K562 (cell line): ENCODE measurements around the gene CYP51A1. TPM values are rescaled to one million over a fixed set of nuclear protein-coding genes. Genes with fewer than 3 reads are reported as not detected.

Source experiments
- ATF3 ChIP-seq, 2 experiments: fragments of 450-650 bp in 1 of 2; sonication (generic) in 1 of 2; formaldehyde crosslinking in 1 of 2; IDR thresholded peaks in 1 of 2; conservative IDR thresholded peaks in 1 of 2; 2 replicates each; pipeline versions ENCODE4 v1.6.1 to v1.8.1; 2016 to 2023; ENCODE audit warnings: mild to moderate bottlenecking in 2 of 2, moderate library complexity in 2 of 2, inconsistent platforms in 1 of 2, missing genetic modification reagents in 1 of 2
- BCLAF1 ChIP-seq, 2 experiments: fragments of 450-650 bp in 1 of 2; IDR thresholded peaks; 2 replicates each; pipeline ENCODE4 v1.6.1; 2011 to 2017; ENCODE audit warnings: low read depth in 2 of 2, antibody characterized with exemption in 1 of 2, borderline replicate concordance in 1 of 2, low read length in 1 of 2, mild to moderate bottlenecking in 1 of 2, mixed read lengths in 1 of 2; ENCODE audit not compliant: control insufficient read depth in 1 of 2
- ERF ChIP-seq: fragments of 450-650 bp; formaldehyde crosslinking; IDR thresholded peaks from 2 replicates; pipeline ENCODE4 v1.4.0; 2020; ENCODE audit warnings: mild to moderate bottlenecking, mixed read lengths
- FOXA3 ChIP-seq, 2 experiments: fragments of 450-650 bp in 1 of 2; sonication (generic) in 1 of 2; formaldehyde crosslinking; IDR thresholded peaks in 1 of 2; conservative IDR thresholded peaks in 1 of 2; 2 replicates each; pipeline versions ENCODE4 v1.4.0 to v1.8.0; 2020 to 2022; ENCODE audit warnings: mild to moderate bottlenecking in 2 of 2, missing genetic modification reagents in 1 of 2
- HDAC1 ChIP-seq, 2 experiments: fragments of 450-650 bp; IDR thresholded peaks; 2 replicates each; pipeline ENCODE4 v1.6.1; 2016 to 2017; ENCODE audit warnings: inconsistent platforms in 1 of 2, mild to moderate bottlenecking in 1 of 2, moderate library complexity in 1 of 2
- RCOR1 ChIP-seq, 2 experiments: IDR thresholded peaks; 2 replicates each; pipeline ENCODE4 v1.6.1; 2012; ENCODE audit warnings: low read depth in 2 of 2, low read length in 2 of 2, borderline replicate concordance in 1 of 2, improper control_type of control experiment in 1 of 2
- SMAD2 ChIP-seq: fragments of 150-350 bp; IDR thresholded peaks from 2 replicates; pipeline ENCODE4 v1.6.1; 2014; ENCODE audit warnings: low read depth, mild to moderate bottlenecking, low read length
- U2AF2 ChIP-seq: fragments of 200-400 bp; formaldehyde crosslinking; optimal IDR thresholded peaks from 2 replicates; pipeline ENCODE3; 2017; ENCODE audit warnings: low read depth, mild to moderate bottlenecking, low read length
- UBTF ChIP-seq, 2 experiments: IDR thresholded peaks; 2 replicates each; pipeline ENCODE4 v1.6.1; 2012; ENCODE audit warnings: improper control_type of control experiment in 2 of 2, low read depth in 2 of 2, low read length in 2 of 2, borderline replicate concordance in 1 of 2
- ZBTB11 ChIP-seq, 3 experiments: fragments of 200-800 bp in 1 of 3; fragments of 250-450 bp in 1 of 3; fragments of 450-650 bp in 1 of 3; sonication (Bioruptor Pico) in 1 of 3; sonication (Bioruptor generic) in 1 of 3; formaldehyde crosslinking in 1 of 3; IDR thresholded peaks; 2 replicates each; pipeline versions ENCODE4 v1.6.1 to v1.8.0; 2016 to 2022; ENCODE audit warnings: mild to moderate bottlenecking in 2 of 3, missing genetic modification characterization in 2 of 3, missing compliant biosample characterization in 1 of 3, moderate library complexity in 1 of 3
- ZFP30 ChIP-seq: fragments of 250-450 bp; sonication (Bioruptor Pico); IDR thresholded peaks from 2 replicates; pipeline ENCODE4 v1.8.0; 2022; ENCODE audit warnings: moderate library complexity, mild to moderate bottlenecking, inconsistent platforms, borderline replicate concordance
- ZNF24 ChIP-seq: fragments of 450-650 bp; IDR thresholded peaks from 2 replicates; pipeline ENCODE4 v1.6.1; 2016
- ZNF324 ChIP-seq: fragments of 250-450 bp; sonication (Bioruptor Pico); IDR thresholded peaks from 2 replicates; pipeline ENCODE4 v1.4.0; 2020; ENCODE audit warnings: mild to moderate bottlenecking
- ZNF512 ChIP-seq: IDR thresholded peaks from 2 replicates; pipeline ENCODE4 v1.6.1; 2016; ENCODE audit warnings: missing genetic modification characterization, missing compliant biosample characterization
- polyA plus RNA-seq, 8 experiments: library from polyadenylated mRNA; depleted of rRNA in 4 of 8; stranded (reverse) in 5 of 8; unstranded in 3 of 8; fragments of >200 nt; fragmentation: Nextera tagmentation in 2 of 8; fragmentation: Illumina TruSeq in 1 of 8; extraction: Ambion mirVana in 2 of 8; extraction: Trizol in 1 of 8; gene quantifications; 2 replicates each; pipeline versions ENCODE4 v1.2.1 to v1.2.3, GENCODE V29; 2011 to 2014; ENCODE audit warnings: inconsistent platforms in 1 of 8, missing spikeins in 1 of 8
- total RNA-seq, 7 experiments: library from RNA; depleted of rRNA in 6 of 7; stranded (reverse); fragments of >200 nt in 6 of 7; fragmentation: Illumina TruSeq in 2 of 7; extraction: Trizol in 2 of 7; gene quantifications; 2 replicates each; pipeline versions ENCODE4 v1.2.1 to v1.2.3, GENCODE V29; 2011 to 2021; ENCODE audit warnings: low replicate concordance in 1 of 7

CYP51A1 gene
- total and polyA plus RNA-seq, 9 of the 15 experiments (the other 6 are each of a cell fraction or from before 2014, with no cell fraction given) = 35.4 to 151 (median 80.3) TPM

GRCh38 chr7:92161271-92161670 is 27.0 kb upstream of the CYP51A1 start (continued):
- TF ChIP-seq ZNF512 = no peak
- no peak for TF ChIP-seq FOXA3 (CRISPR knock-in tag; conservative IDR thresholded peaks at IDR 0.05 in 1 of 2, IDR thresholded peaks at IDR 0.05 in 1 of 2)
- TF ChIP-seq ZBTB11 (CRISPR knock-in tag; IDR thresholded peaks at IDR 0.05) = 0 out of 6 replicates have a peak, but pooled peaks of 1 of the 3 experiments have one; percentile 49
- peak; percentile 25; the same call in 1 of the 2 replicates for TF ChIP-seq ATF3 (IDR thresholded peaks at IDR 0.05)
- TF ChIP-seq ATF3 (CRISPR knock-in tag; conservative IDR thresholded peaks at IDR 0.05) = no peak
- TF ChIP-seq ZNF324 (CRISPR knock-in tag) = no peak
- no peak for TF ChIP-seq ERF
- TF ChIP-seq RCOR1 (IDR thresholded peaks at IDR 0.05; ENCODE audit: borderline replicate concordance in 1 of 2, low read depth in 2 of 2, low read length in 2 of 2) = peak; percentile 84 to 99
- no peak for TF ChIP-seq BCLAF1 (IDR thresholded peaks at IDR 0.05; ENCODE audit: borderline replicate concordance in 1 of 2, control insufficient read depth in 1 of 2, low read depth in 2 of 2, low read length in 1 of 2)
- TF ChIP-seq ZFP30 (CRISPR knock-in tag) = no peak
- TF ChIP-seq HDAC1 (IDR thresholded peaks at IDR 0.05) = peak in 1 of 2 experiments; percentile 88; a peak in 2 of 4 replicates
- TF ChIP-seq SMAD2 = no peak
- TF ChIP-seq ZNF24 = peak; percentile 93
- no peak for TF ChIP-seq U2AF2
- TF ChIP-seq UBTF (IDR thresholded peaks at IDR 0.05; ENCODE audit: borderline replicate concordance in 1 of 2, low read depth in 2 of 2, low read length in 2 of 2) = no peak
